WERI-Rb-1 (cell line): ENCODE results near the gene RHPN2.
A peak's percentile ranks its signal among the peaks of the same experiment; 100 is the strongest.

Experiments used
- DNase-seq: peaks from one replicate; pipeline ENCODE4 v3.0.0-alpha.2; 2020
- H3K27ac ChIP-seq: fragments of 250-450 bp; sonication (Bioruptor Pico); 2 replicates; pipeline ENCODE4 v1.5.1; 2020; ENCODE audit warnings: mild to moderate bottlenecking, moderate library complexity
- H3K27me3 ChIP-seq: fragments of 250-450 bp; sonication (Bioruptor Pico); 2 replicates; pipeline ENCODE4 v1.5.1; 2021; ENCODE audit warnings: mild to moderate bottlenecking, low read depth, moderate library complexity; ENCODE audit not compliant: insufficient read depth, severe bottlenecking
- H3K36me3 ChIP-seq: fragments of 250-450 bp; sonication (Bioruptor Pico); 2 replicates; pipeline ENCODE4 v1.5.1; 2020; ENCODE audit warnings: mild to moderate bottlenecking, moderate library complexity
- H3K4me3 ChIP-seq: 2 replicates; pipeline ENCODE4 v1.5.1; 2011; ENCODE audit warnings: low read depth, mild to moderate bottlenecking, control low read depth, low read length
- H3K9me3 ChIP-seq: fragments of 250-450 bp; sonication (Bioruptor Pico); 2 replicates; pipeline ENCODE4 v1.5.1; 2021; ENCODE audit warnings: mild to moderate bottlenecking, moderate library complexity; ENCODE audit not compliant: severe bottlenecking
- CTCF ChIP-seq: IDR thresholded peaks from 2 replicates; pipeline ENCODE4 v1.5.1; 2011; ENCODE audit warnings: low read depth, mild to moderate bottlenecking, control low read depth, inconsistent platforms, low read length

Gene RHPN2

GRCh38 chr19:33080761-33081681 is 16.3 kb upstream of the RHPN2 start, which contains the start of gene GPATCH1:
TSS of gene GPATCH1 (plus strand) at chr19:33081181. CDS start at chr19:33081194, 13 bp downstream.
- Histone ChIP-seq H3K4me3 (peak within 1 kb of the TSS; percentile 91), H3K27ac (peak within 1 kb of the TSS; percentile 74)

GRCh38 chr19:33075519-33075918 is 10.8 kb upstream of the RHPN2 start:
- Histone ChIP-seq H3K36me3 (no peaks in the 10 kb centered on the region), H3K27me3 (no peaks in the 10 kb centered on the region), H3K9me3 (no peaks in the 10 kb centered on the region), H3K4me3 (no peak overlapping the region), H3K27ac (no peak overlapping the region)
- no peak for TF ChIP-seq CTCF
- DNase-seq, result no peak

More at GRCh38 chr19:33080761-33081681, 16.3 kb upstream of the RHPN2 start, which contains the start of gene GPATCH1:
- Histone ChIP-seq H3K27me3 (no peaks in the 10 kb centered on the region), H3K9me3 (no peaks in the 10 kb centered on the region), H3K36me3 (no peaks in the 10 kb centered on the region)
- no peak for TF ChIP-seq CTCF
- peak; percentile 91 for DNase-seq

- no peak for DNase-seq
- no peak overlapping the region for H3K27ac ChIP-seq
- no peak for TF ChIP-seq CTCF
Measured at GRCh38 chr19:33071887-33072286, 7.2 kb upstream of the RHPN2 start.

GRCh38 chr19:33067121-33067520 is 2.4 kb upstream of the RHPN2 start:
- H3K4me3 ChIP-seq, result no peak overlapping the region
- no peak overlapping the region for H3K27ac ChIP-seq
- no peaks in the 10 kb centered on the region for H3K9me3 ChIP-seq
- no peak for DNase-seq
- H3K36me3 ChIP-seq, result no peaks in the 10 kb centered on the region
- H3K27me3 ChIP-seq, result no peaks in the 10 kb centered on the region
- no peak for TF ChIP-seq CTCF

More at GRCh38 chr19:33071887-33072286, 7.2 kb upstream of the RHPN2 start:
- H3K36me3 ChIP-seq, result no peaks in the 10 kb centered on the region
- no peak overlapping the region for H3K4me3 ChIP-seq
- H3K9me3 ChIP-seq, result no peaks in the 10 kb centered on the region
- H3K27me3 ChIP-seq, result no peaks in the 10 kb centered on the region

- DNase-seq, result no peak
- H3K27me3 ChIP-seq, result no peaks in the 10 kb centered on the region
- H3K36me3 ChIP-seq, result no peaks in the 10 kb centered on the region
- H3K4me3 ChIP-seq, result no peak overlapping the region
- H3K9me3 ChIP-seq, result no peaks in the 10 kb centered on the region
- TF ChIP-seq CTCF, result no peak
- no peak overlapping the region for H3K27ac ChIP-seq
Measured at GRCh38 chr19:33066543-33066942, 1.9 kb upstream of the RHPN2 start.

GRCh38 chr19:33064458-33064791 is 263 bp downstream of the RHPN2 start:
- H3K27ac ChIP-seq, result no peak overlapping the region
- H3K4me3 ChIP-seq, result peak overlapping the region; percentile 93
- H3K9me3 ChIP-seq, result no peaks in the 10 kb centered on the region
- no peak for TF ChIP-seq CTCF
- H3K36me3 ChIP-seq, result no peaks in the 10 kb centered on the region
- H3K27me3 ChIP-seq, result no peaks in the 10 kb centered on the region
- DNase-seq, result peak; percentile 67
